H1 (cell line): ENCODE measurements around the gene PLCB3. TPM values are rescaled to one million over a fixed set of nuclear protein-coding genes. Genes with fewer than 3 reads are reported as not detected.

ENCODE experiments used
- ASH2L ChIP-seq: fragments of 200-600, 300-600 bp; sonication (generic); IDR thresholded peaks from one replicate; pipeline ENCODE4 v1.7.1; 2017; ENCODE audit warnings: low read length
- CBX5 ChIP-seq: fragments of 300-800, 300-1000 bp; sonication (generic); IDR thresholded peaks from 2 replicates; pipeline ENCODE4 v1.7.1; 2016; ENCODE audit warnings: antibody characterized with exemption, low read length, low read depth
- CREB1 ChIP-seq: IDR thresholded peaks from 2 replicates; pipeline ENCODE4 v1.6.1; 2012; ENCODE audit warnings: inconsistent platforms
- CTBP2 ChIP-seq: IDR thresholded peaks from 2 replicates; pipeline ENCODE4 v1.7.0; 2011; ENCODE audit warnings: borderline replicate concordance, mild to moderate bottlenecking, moderate library complexity, mixed read lengths, low read length; ENCODE audit not compliant: insufficient read depth, insufficient read length
- E2F6 ChIP-seq: IDR thresholded peaks from 2 replicates; pipeline ENCODE4 v1.6.1; 2012; ENCODE audit warnings: inconsistent platforms
- PHF8 ChIP-seq: fragments of 200-600 bp; sonication (generic); conservative IDR thresholded peaks from 2 replicates; pipeline ENCODE4 v1.7.1; 2012; ENCODE audit warnings: low read depth, mild to moderate bottlenecking, inconsistent platforms, low read length, moderate library complexity
- RXRA ChIP-seq: IDR thresholded peaks from 2 replicates; pipeline ENCODE4 v1.6.1; 2011; ENCODE audit warnings: low read depth, mild to moderate bottlenecking, low read length, moderate library complexity; ENCODE audit not compliant: insufficient read depth
- SIN3A ChIP-seq, 2 experiments: IDR thresholded peaks in 1 of 2; conservative IDR thresholded peaks in 1 of 2; 2 replicates each; pipeline ENCODE4 v1.6.1; 2011 to 2012; ENCODE audit warnings: low read length in 2 of 2, improper control_type of control experiment in 1 of 2, low read depth in 1 of 2, mild to moderate bottlenecking in 1 of 2
- SIRT6 ChIP-seq: IDR thresholded peaks from one replicate; pipeline ENCODE4 v1.7.1; 2012; ENCODE audit warnings: low read length, inconsistent platforms
- polyA plus RNA-seq, 7 experiments: library from polyadenylated mRNA; depleted of rRNA in 3 of 7; stranded (reverse) in 5 of 7; unstranded in 2 of 7; fragments of >200 nt in 5 of 7; fragments of 200-250 nt in 2 of 7; gene quantifications; 1 replicate in 5 of 7; 2 replicates in 1 of 7; 4 replicates in 1 of 7; pipeline versions ENCODE4 v1.2.1 to v1.2.3, GENCODE V29; 2011 to 2013; ENCODE audit warnings: missing spikeins in 2 of 7, mixed read lengths in 2 of 7
- total RNA-seq: library from RNA; stranded (reverse); fragmentation: NEBNext Ultra II Directional; extraction: Animal tissue kit (Norgen Biotek cat#: 25700); gene quantifications from 2 replicates; pipeline ENCODE4 v1.2.1, GENCODE V29; 2021
- TF ChIP-seq, protein P1 (sequence below): fragments of 300-600 bp; sonication (generic); IDR thresholded peaks from 2 replicates; pipeline ENCODE4 v1.7.1; 2012; ENCODE audit warnings: low read length, moderate library complexity, mild to moderate bottlenecking, inconsistent platforms; ENCODE audit not compliant: insufficient replicate concordance

The PLCB3 gene
- total and polyA plus RNA-seq, 2 of the 8 experiments (the other 6 are each of a cell fraction or from before 2014, with no cell fraction given): 47.2 to 104 TPM

DNA sequence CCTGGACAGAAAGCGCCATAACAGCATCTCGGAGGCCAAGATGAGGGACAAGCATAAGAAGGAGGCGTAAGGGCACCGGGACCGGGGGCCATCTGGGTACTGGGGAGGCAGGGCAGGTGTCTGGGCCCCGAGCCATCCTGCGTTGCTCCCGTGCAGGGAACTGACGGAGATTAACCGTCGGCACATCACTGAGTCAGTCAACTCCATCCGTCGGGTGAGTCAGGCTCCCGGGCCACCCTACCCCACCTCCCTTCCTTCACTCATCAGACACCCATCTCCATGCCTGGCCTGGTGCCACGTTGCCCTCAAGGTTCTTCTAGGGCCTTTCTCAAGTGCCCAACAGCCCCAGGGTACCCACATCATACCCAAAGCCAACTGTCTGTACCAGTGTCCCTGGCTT, 15.0 kb downstream of the PLCB3 start (continued):
- TF ChIP-seq, protein P1, sequence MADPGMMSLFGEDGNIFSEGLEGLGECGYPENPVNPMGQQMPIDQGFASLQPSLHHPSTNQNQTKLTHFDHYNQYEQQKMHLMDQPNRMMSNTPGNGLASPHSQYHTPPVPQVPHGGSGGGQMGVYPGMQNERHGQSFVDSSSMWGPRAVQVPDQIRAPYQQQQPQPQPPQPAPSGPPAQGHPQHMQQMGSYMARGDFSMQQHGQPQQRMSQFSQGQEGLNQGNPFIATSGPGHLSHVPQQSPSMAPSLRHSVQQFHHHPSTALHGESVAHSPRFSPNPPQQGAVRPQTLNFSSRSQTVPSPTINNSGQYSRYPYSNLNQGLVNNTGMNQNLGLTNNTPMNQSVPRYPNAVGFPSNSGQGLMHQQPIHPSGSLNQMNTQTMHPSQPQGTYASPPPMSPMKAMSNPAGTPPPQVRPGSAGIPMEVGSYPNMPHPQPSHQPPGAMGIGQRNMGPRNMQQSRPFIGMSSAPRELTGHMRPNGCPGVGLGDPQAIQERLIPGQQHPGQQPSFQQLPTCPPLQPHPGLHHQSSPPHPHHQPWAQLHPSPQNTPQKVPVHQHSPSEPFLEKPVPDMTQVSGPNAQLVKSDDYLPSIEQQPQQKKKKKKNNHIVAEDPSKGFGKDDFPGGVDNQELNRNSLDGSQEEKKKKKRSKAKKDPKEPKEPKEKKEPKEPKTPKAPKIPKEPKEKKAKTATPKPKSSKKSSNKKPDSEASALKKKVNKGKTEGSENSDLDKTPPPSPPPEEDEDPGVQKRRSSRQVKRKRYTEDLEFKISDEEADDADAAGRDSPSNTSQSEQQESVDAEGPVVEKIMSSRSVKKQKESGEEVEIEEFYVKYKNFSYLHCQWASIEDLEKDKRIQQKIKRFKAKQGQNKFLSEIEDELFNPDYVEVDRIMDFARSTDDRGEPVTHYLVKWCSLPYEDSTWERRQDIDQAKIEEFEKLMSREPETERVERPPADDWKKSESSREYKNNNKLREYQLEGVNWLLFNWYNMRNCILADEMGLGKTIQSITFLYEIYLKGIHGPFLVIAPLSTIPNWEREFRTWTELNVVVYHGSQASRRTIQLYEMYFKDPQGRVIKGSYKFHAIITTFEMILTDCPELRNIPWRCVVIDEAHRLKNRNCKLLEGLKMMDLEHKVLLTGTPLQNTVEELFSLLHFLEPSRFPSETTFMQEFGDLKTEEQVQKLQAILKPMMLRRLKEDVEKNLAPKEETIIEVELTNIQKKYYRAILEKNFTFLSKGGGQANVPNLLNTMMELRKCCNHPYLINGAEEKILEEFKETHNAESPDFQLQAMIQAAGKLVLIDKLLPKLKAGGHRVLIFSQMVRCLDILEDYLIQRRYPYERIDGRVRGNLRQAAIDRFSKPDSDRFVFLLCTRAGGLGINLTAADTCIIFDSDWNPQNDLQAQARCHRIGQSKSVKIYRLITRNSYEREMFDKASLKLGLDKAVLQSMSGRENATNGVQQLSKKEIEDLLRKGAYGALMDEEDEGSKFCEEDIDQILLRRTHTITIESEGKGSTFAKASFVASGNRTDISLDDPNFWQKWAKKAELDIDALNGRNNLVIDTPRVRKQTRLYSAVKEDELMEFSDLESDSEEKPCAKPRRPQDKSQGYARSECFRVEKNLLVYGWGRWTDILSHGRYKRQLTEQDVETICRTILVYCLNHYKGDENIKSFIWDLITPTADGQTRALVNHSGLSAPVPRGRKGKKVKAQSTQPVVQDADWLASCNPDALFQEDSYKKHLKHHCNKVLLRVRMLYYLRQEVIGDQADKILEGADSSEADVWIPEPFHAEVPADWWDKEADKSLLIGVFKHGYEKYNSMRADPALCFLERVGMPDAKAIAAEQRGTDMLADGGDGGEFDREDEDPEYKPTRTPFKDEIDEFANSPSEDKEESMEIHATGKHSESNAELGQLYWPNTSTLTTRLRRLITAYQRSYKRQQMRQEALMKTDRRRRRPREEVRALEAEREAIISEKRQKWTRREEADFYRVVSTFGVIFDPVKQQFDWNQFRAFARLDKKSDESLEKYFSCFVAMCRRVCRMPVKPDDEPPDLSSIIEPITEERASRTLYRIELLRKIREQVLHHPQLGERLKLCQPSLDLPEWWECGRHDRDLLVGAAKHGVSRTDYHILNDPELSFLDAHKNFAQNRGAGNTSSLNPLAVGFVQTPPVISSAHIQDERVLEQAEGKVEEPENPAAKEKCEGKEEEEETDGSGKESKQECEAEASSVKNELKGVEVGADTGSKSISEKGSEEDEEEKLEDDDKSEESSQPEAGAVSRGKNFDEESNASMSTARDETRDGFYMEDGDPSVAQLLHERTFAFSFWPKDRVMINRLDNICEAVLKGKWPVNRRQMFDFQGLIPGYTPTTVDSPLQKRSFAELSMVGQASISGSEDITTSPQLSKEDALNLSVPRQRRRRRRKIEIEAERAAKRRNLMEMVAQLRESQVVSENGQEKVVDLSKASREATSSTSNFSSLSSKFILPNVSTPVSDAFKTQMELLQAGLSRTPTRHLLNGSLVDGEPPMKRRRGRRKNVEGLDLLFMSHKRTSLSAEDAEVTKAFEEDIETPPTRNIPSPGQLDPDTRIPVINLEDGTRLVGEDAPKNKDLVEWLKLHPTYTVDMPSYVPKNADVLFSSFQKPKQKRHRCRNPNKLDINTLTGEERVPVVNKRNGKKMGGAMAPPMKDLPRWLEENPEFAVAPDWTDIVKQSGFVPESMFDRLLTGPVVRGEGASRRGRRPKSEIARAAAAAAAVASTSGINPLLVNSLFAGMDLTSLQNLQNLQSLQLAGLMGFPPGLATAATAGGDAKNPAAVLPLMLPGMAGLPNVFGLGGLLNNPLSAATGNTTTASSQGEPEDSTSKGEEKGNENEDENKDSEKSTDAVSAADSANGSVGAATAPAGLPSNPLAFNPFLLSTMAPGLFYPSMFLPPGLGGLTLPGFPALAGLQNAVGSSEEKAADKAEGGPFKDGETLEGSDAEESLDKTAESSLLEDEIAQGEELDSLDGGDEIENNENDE: no peak
- TF ChIP-seq RXRA (no peak), CREB1 (no peak), PHF8 (no peak), CBX5 (no peak), SIN3A (conservative IDR thresholded peaks at IDR 0.05 in 1 of 2, IDR thresholded peaks at IDR 0.05 in 1 of 2; ENCODE audit: low read depth in 1 of 2, low read length in 2 of 2) (no peak), E2F6 (no peak), CTBP2 (no peak), ASH2L (no peak), SIRT6 (no peak)
